ENCODE data around the gene MEGF6.

MEGF6 gene

GRCh38 chr1:3465935-3466321 is 145.4 kb downstream of the MEGF6 start:
- DNase-seq = no peak

- no peak for DNase-seq
These were observed 146.0 kb downstream of the MEGF6 start for GRCh38 chr1:3465091-3465934.

- DNase-seq = no peak
These were observed 146.7 kb downstream of the MEGF6 start for GRCh38 chr1:3464649-3465025.

GRCh38 chr1:3463891-3464648 is 147.2 kb downstream of the MEGF6 start:
- no peak for DNase-seq

- DNase-seq = no peak
These were observed 147.9 kb downstream of the MEGF6 start for GRCh38 chr1:3463408-3463863.

GRCh38 chr1:3463013-3463385 is 148.3 kb downstream of the MEGF6 start:
- no peak for DNase-seq

- no peak for DNase-seq
These were observed 148.8 kb downstream of the MEGF6 start for GRCh38 chr1:3462356-3463012.

GRCh38 chr1:3461934-3462275 is 149.4 kb downstream of the MEGF6 start:
- no peak for DNase-seq

- DNase-seq = no peak
These were observed 149.9 kb downstream of the MEGF6 start for GRCh38 chr1:3461238-3461933.

- DNase-seq = no peak
These were observed 150.6 kb downstream of the MEGF6 start for GRCh38 chr1:3460672-3461131.

GRCh38 chr1:3459940-3460671 is 151.2 kb downstream of the MEGF6 start:
- DNase-seq = no peak

GRCh38 chr1:3459051-3459908 is 152.0 kb downstream of the MEGF6 start:
- no peak for DNase-seq

- DNase-seq = no peak
These were observed 153.1 kb downstream of the MEGF6 start for GRCh38 chr1:3457910-3458883.

- no peak for DNase-seq
These were observed 154.1 kb downstream of the MEGF6 start for GRCh38 chr1:3456964-3457909.

GRCh38 chr1:3456449-3456963 is 154.8 kb downstream of the MEGF6 start:
- DNase-seq = no peak

- DNase-seq = no peak
These were observed 155.4 kb downstream of the MEGF6 start for GRCh38 chr1:3455670-3456448.

GRCh38 chr1:3454811-3455618 is 156.3 kb downstream of the MEGF6 start:
- no peak for DNase-seq

Measured in activated CD4-positive, CD25-positive, alpha-beta regulatory T cell treated with anti-CD3 and anti-CD28 coated beads, Interleukin-2, amount 50 U/mL, for 72 hours (primary cell).